Measurements from ENCODE around the gene PKD1. TPM values are rescaled to one million over a fixed set of nuclear protein-coding genes. Genes with fewer than 3 reads are reported as not detected.

The PKD1 gene
- total and polyA plus RNA-seq, 2 of the 13 experiments (the other 11 are each of a cell fraction or from before 2014, with no cell fraction given), result 22.1 to 23.0 TPM

- TF ChIP-seq CERS6 (CRISPR knock-in tag; IDR thresholded peaks at IDR 0.05) (no peak), ZNF891 (CRISPR knock-in tag; IDR thresholded peaks at IDR 0.05) (peak; percentile 94), REPIN1 (CRISPR knock-in tag; IDR thresholded peaks at IDR 0.05; ENCODE audit: borderline replicate concordance, low read depth) (peak; percentile 86), PITX1 (CRISPR knock-in tag; IDR thresholded peaks at IDR 0.05) (peak; percentile 41; the same call in 1 of the 2 replicates), CBFB (CRISPR knock-in tag; IDR thresholded peaks at IDR 0.05) (0 out of 2 replicates have a peak, but pooled peaks have one; percentile 46), HCFC1 (IDR thresholded peaks at IDR 0.05; ENCODE audit: low read depth, low read length) (peak; percentile 96), AKAP8 (CRISPR knock-in tag; IDR thresholded peaks at IDR 0.05) (no peak), ZBTB44 (CRISPR knock-in tag; IDR thresholded peaks at IDR 0.05) (0 out of 2 replicates have a peak, but pooled peaks have one; percentile 34), SIX1 (CRISPR knock-in tag; IDR thresholded peaks at IDR 0.05; ENCODE audit: borderline replicate concordance) (0 out of 2 replicates have a peak, but pooled peaks have one; percentile 7), ZNF572 (CRISPR knock-in tag; IDR thresholded peaks at IDR 0.05) (no peak), TRAFD1 (CRISPR knock-in tag; IDR thresholded peaks at IDR 0.05; ENCODE audit: borderline replicate concordance) (no peak), ZNF44 (CRISPR knock-in tag; IDR thresholded peaks at IDR 0.05) (peak; percentile 45), ZSCAN12 (CRISPR knock-in tag; IDR thresholded peaks at IDR 0.05) (no peak), ZNF18 (CRISPR knock-in tag; IDR thresholded peaks at IDR 0.05; ENCODE audit: insufficient replicate concordance) (no peak), MXD1 (CRISPR knock-in tag; IDR thresholded peaks at IDR 0.05) (0 out of 2 replicates have a peak, but pooled peaks have one; percentile 51), MLLT10 (CRISPR knock-in tag; IDR thresholded peaks at IDR 0.05) (no peak; the same call in 1 of the 2 replicates), HOXD1 (CRISPR knock-in tag; IDR thresholded peaks at IDR 0.05) (peak; percentile 59; the same call in 1 of the 2 replicates), TBX2 (CRISPR knock-in tag; IDR thresholded peaks at IDR 0.05; ENCODE audit: borderline replicate concordance) (peak; percentile 67; the same call in 1 of the 2 replicates), ZGPAT (CRISPR knock-in tag; IDR thresholded peaks at IDR 0.05) (peak; percentile 82), DR1 (CRISPR knock-in tag; IDR thresholded peaks at IDR 0.05) (peak; percentile 100), ZNF660 (CRISPR knock-in tag; IDR thresholded peaks at IDR 0.05; ENCODE audit: borderline replicate concordance, low read depth) (no peak)
Observed at GRCh38 chr16:2155091-2155950, 19.6 kb upstream of the PKD1 start, which contains the start of gene TRAF7 (continued).
